ENCODE data around the gene BTLA.
"Not testable (repeated sequence)": the region's sequence is repeated elsewhere in the genome, so short reads cannot be mapped to it uniquely, and the experiment has no call there.

- not testable (repeated sequence) for TF ChIP-seq CTCF, POLR2A (IDR thresholded peaks at IDR 0.05)
Measured at GRCh38 chr3:112422921-112423320, 76.4 kb downstream of the BTLA start.
